H1 (cell line): ENCODE measurements around the gene CACNG4.

Experiments used
- RXRA ChIP-seq: IDR thresholded peaks from 2 replicates; pipeline ENCODE4 v1.6.1; 2011; ENCODE audit warnings: low read depth, mild to moderate bottlenecking, low read length, moderate library complexity; ENCODE audit not compliant: insufficient read depth
- YY1 ChIP-seq: IDR thresholded peaks from 2 replicates; pipeline ENCODE4 v1.6.1; 2011; ENCODE audit warnings: low read depth, mild to moderate bottlenecking, low read length
- TF ChIP-seq, protein P1 (sequence below): IDR thresholded peaks from 2 replicates; pipeline ENCODE4 v1.6.1; 2012; ENCODE audit warnings: inconsistent platforms

DNA sequence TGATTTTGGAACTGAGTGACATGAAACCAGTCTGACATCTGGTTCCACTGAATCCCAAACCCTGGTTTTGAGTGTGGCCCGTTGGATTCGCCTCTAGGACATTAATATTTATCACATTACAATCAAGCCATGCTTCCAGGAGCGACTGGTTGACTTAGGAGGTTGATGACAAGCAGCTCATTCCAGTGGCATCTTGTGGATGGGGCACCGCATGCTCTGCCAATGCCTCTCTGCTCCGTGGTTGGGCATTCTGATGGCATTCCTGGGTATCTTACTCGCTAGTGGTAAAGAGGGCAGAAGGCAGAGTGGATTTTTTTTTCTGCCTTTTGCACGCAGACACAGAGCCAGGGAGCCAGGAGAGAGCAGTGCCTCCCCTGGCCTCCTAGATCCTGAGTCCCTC lies 31.4 kb downstream of the CACNG4 start:
- TF ChIP-seq, protein P1, sequence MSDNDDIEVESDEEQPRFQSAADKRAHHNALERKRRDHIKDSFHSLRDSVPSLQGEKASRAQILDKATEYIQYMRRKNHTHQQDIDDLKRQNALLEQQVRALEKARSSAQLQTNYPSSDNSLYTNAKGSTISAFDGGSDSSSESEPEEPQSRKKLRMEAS: no peak
- no peak for TF ChIP-seq RXRA
- no peak for TF ChIP-seq YY1
